NCI-H524 treated with DMSO at 0.1 percent for 48 hours (cell line): ENCODE data around the gene MARCHF10.
"Not testable (repeated sequence)": the region's sequence is repeated elsewhere in the genome, so short reads cannot be mapped to it uniquely, and the experiment has no call there.

Experiments
- DNase-seq: peaks from one replicate; lab custom pipeline; 2025; lab: John Stamatoyannopoulos, UW

MARCHF10 gene

DNA sequence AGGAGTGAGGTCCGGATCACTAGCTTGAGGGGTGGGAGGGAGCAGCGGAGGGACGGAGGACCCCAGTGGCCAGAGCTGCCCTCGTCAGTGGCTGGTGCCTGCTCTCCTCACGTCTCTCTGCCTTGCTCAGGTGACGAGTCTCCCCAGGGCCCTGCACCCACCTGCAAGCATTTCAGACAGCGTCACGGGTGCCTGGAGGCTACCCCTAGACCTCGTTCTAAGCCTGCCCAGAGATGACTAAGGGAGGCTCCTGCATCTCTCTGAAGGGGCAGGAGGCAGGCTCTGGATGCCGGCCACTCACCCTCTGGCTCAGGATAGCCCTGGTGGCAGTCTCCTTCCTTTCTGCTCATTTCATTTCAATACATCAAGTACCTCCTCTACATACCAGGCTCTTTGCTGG, 111.9 kb downstream of the MARCHF10 start:
- DNase-seq: no peak

DNA sequence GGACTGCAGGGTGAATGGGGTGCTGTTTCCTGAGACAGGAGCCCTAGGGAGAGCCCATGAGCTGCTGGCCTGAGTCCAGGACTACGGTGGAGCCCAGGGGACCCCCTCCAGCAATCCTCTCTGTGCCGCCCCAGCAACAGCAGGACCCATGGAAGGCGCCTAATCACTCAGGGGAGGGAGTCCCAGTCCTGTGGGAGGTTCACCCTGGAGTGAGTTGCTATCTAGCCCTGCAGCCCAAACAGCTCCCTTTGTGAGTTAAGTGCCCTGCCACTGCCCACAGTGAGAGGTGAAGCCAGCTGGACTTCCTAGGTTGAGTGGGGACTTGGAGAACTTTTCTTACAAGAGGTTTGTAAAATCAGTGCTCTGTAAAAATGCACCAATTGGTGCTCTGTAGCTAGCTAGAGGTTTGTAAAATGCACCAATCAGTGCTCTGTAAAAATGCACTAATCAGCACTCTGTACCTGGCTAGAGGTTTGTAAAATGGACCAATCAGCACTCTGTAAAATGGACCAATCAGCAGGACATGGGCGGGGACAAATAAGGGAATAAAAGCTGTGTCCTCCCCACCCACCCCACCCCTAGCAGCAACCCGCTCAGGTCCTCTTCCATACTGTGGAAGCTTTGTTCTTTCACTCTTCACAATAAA, 112.9 kb downstream of the MARCHF10 start:
- DNase-seq: not testable (repeated sequence)

DNA sequence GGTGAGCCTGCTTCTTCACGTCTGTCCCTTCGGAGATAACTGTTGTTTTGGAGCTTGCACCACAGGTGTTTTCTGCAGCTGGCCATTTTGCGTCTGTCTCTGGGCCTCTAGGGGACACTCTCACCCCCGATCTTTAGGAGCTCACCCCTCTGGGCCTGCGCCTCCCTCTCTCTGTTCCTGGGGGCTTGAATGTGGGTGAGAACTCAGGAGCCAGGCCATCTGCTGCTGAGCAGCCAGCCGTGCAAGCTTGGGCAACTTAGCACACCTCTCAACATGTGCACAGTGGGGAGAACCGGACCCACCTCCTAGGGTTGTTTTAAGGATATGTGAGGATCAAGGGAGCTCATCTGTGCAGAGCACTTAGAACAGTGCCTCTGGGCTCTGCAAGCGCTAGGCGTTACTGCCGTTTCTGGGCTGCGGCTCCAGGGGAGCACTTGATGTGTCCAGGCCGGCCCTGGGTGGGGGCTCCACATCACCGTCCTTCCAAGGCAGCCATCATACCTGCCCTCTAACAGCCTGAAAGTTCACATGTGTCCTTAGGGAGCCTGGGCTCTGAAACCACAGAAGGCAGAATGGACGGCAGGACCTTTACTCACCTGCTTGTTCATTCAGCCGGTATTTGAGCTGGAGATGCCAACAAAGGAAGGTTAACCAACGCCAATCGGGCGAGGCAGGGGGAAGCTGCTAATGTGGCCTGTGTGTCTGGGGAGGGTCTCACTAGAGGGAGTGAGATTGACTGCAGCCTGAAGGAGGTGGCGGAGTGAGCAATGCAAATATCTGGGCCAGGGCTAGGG, 114.3 kb downstream of the MARCHF10 start:
- peak; percentile 94 for DNase-seq

DNA sequence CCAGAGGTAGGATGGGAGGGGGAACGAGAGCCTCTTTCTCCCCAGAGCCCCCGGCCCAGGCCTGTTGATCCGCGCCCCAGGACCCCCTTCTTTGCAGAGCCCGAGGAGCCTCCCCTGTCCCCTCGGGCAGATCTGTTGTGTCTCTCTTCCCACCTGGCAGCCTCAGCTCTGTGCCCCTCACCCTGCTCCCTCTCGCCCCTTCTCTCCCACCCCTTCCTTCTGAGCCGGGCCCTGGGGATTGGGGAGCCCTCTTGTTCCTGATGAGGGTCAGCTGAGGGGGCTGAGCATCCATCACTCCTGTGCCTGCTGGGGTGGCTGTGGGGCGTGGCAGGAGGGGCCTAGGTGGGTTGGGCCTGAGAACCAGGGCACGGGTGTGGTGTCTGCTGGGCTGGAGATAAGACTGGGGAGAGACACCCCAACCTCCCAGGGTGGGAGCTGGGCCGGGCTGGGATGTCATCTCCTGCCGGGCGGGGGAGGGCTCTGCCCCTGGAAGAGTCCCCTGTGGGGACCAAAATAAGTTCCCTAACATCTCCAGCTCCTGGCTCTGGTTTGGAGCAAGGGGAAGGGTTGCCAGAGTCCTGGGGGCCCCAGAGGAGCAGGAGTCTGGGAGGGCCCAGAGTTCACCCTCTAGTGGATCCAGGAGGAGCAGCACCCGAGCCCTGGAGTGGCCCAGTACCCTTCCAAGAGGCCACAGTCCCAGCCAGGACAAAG, 115.2 kb downstream of the MARCHF10 start:
- DNase-seq: no peak

DNA sequence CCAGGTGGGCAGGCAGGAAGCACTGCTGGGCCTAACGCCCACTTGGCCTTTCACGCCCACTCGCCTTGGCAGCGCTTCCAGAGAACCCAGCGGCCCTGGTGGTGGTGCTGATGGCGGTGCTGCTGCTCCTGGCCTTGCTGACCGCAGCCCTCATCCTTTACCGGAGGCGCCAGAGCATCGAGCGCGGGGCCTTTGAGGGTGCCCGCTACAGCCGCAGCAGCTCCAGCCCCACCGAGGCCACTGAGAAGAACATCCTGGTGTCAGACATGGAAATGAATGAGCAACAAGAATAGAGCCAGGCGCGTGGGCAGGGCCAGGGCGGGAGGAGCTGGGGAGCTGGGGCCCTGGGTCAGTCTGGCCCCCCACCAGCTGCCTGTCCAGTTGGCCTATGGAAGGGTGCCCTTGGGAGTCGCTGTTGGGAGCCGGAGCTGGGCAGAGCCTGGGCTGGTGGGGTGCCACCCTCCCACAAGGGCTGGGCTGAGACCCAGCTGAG, 115.9 kb downstream of the MARCHF10 start:
- DNase-seq: no peak

DNA sequence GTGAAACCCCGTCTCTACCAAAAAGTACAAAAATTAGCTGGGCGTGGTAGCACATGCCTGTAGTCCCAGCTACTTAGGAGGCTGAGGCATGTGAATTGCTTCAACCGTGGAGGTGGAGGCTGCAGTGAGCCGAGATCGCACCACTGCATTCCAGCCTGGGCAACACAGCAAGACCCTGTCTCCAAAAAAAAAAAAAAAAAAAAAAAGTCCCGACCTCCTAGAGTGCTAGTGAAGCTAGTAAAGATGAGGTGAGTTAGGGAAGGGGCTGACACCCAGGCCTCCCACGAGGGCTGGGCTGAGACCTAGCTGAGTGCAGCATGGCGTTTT, 116.6 kb downstream of the MARCHF10 start:
- DNase-seq: not testable (repeated sequence)

DNA sequence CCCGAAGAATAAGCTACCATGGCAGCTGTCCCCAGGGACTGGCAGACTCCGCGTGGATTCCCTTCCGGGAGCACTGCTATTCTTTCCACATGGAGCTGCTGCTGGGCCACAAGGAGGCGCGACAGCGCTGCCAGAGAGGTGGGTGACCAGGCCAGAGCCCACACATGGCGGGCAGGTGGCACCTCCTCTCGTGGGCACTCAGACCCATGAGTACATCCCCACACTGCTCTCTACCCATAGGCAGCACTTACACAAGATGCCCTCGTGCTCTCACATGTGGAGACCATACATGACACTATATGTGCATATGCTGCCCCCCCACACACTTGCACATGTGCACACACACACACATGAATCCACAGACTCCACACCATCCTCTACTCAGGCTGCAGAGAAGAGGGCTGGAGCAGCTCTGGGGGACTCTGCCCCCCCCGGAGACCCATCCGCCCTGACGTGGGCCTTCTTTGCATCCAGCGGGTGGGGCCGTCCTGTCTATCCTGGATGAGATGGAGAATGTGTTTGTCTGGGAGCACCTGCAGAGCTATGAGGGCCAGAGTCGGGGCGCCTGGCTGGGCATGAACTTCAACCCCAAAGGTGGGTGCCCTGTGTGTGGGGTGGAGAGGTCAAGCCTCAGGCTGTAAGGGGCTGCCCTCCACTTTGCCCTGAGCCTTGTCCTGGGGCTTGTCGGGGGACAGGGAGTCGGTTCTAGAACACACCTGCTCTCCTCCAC, 117.8 kb downstream of the MARCHF10 start:
- DNase-seq: no peak

DNA sequence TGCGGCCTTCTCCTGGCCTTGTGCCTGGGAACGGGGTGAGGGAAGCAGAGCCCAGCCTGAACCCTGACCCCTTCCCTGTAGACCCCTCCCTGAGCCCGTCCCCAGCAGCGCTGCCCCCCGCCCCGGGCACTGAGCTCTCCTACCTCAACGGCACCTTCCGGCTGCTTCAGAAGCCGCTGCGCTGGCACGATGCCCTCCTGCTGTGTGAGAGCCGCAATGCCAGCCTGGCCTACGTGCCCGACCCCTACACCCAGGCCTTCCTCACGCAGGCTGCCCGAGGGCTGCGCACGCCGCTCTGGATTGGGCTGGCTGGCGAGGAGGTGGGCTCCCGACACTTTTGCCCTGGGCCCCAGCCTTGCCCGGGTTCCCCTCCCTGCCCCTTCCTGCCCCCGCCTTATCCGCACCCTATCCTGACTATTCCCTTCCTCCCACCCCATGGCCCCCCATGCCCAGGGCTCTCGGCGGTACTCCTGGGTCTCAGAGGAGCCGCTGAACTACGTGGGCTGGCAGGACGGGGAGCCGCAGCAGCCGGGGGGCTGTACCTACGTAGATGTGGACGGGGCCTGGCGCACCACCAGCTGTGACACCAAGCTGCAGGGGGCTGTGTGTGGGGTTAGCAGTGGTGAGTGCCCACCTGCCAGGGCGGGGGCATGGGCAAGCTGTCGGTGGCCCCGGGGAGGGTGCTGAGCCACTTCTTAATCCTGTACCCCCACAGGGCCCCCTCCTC, 118.5 kb downstream of the MARCHF10 start:
- DNase-seq: no peak

DNA sequence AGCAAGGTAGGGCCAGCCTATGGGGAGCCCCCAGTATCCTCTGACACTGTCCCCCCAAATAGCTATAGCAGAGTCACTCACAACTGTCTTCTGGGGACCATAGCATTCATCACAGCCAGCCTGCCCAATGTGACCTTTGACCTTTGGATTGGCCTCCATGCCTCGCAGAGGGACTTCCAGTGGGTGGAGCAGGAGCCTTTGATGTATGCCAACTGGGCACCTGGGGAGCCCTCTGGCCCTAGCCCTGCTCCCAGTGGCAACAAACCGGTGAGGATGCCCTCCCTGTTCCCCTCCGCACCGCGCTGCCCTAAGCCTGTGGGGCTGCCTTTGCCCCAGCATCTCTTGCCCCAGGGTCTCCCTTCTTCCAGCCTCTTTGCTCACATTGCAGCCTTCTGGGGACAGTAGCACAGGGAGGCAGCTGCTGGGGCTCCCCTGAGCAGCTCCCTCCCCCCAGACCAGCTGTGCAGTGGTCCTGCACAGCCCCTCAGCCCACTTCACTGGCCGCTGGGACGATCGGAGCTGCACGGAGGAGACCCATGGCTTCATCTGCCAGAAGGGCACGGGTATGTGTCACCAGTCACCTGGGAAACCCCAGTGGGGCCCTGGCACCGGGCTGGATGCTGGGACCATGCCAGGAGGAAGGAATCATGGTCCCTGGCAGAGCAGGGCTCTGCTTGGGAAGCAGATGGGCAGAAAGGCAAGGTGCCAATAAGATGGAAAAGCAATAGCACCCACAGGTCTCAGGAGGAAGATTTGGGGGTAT, 119.5 kb downstream of the MARCHF10 start:
- DNase-seq: no peak

DNA sequence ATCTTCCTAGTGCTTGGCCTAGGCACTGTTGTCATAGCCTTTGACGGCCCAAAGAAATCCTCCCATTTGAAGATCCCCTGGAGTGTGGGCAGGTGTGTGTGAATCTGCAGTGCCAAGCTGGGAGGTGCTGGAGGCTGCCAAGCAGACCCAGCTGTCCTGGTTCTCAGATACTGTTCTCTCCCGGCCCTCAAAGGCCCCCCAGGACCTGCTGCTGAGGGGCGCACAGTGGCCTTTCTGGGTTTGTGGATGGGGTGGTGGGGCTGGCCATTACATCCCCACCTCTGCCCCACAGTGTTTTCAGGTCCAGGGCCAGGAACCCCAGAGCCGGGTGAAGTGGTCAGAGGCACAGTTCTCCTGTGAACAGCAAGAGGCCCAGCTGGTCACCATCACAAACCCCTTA, 120.1 kb downstream of the MARCHF10 start:
- DNase-seq: no peak

DNA sequence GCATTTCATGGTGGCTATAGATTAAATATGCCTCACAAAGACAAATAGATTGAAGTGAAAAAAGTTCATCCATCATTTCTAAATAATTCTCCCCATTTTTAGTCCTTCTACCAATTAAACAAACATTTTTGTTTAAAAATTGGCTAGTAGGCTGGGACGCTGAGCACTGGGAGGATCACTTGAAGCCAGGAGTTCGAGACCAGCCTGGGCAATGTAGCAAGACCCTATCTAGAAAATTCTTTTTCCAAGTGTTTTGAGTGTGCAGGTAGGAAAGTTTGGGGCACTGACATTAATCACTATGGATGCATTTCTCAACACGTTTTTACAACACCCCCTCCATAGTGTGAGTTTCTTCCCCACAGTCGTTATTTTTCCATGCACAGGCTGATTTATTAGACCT, 123.9 kb downstream of the MARCHF10 start:
- no peak for DNase-seq

DNA sequence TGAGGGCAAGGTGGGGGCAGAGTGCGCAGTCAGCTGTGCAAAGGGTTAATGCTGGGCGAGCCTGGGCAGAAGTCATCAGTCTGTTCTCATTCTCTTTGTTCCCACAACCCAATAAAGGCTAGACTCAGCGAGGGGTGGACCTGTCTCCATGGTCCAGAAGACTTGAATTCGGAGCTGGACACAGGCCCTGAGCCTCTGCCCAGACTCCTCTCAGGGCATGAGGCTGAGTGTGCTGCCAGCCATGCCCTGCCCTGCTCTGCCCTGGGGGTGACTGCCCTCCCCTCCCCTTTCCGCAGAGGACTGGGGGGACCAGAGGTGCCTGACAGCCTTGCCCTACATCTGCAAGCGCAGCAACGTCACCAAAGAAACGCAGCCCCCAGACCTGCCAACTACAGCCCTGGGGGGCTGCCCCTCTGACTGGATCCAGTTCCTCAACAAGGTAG, 126.2 kb downstream of the MARCHF10 start:
- DNase-seq: no peak

DNA sequence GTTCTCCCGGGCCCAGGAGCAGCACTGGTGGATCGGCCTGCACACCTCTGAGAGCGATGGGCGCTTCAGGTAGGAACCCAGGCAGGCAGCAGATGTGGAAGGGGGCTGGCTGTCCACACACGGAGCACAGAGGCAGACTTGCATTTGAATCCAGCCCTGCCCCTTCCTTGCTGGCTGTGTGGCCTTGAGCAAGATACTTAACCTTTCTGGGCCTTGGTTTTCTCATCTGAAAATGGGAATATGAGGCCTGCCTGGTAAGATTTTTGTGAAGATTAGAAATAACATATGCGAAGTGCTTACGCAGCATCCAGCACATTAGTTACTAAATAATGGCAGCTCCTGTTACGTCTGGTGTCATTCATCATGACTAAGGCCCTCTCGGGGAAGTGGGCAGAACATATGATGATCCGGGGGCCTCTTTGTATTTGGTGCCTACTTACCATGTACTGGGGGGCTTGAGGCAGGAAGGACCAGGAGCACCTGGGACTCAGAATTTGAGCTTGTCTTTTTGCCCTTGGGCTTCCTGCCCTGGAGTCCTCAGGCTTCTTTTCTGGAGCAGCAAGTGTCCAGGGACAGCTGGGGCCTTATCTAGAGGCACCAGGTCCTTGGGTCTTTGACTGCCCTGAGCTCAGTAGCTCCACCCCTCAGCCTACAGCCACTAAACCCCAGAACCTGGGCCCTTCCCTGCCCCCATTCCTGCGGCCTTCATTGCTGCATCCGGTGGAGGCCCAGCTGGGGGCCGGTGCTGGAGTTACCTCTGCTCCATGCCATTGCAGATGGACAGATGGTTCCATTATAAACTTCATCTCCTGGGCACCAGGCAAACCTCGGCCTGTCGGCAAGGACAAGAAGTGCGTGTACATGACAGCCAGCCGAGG, 126.8 kb downstream of the MARCHF10 start:
- no peak for DNase-seq

DNA sequence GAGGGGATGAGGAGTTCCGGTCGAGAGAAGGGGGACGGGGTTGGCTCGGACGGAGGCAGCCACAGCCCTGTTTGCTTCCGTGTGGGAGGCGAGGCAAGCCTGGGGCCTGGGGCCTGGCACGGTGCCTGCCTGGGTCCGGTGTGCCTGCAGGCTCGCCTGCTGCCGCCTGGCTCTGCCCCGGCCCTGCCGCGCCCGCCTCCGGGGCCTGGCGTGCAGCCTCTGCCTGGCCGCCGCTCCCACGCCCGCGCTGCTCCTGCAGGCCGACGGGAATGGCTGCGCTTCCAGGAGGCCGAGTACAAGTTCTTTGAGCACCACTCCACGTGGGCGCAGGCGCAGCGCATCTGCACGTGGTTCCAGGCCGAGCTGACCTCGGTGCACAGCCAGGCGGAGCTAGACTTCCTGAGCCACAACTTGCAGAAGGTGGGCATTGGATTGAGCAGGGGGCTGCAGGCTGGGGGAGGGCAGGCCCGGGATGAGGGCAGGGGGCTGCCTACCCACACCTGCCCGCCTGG, 127.5 kb downstream of the MARCHF10 start:
- no peak for DNase-seq

DNA sequence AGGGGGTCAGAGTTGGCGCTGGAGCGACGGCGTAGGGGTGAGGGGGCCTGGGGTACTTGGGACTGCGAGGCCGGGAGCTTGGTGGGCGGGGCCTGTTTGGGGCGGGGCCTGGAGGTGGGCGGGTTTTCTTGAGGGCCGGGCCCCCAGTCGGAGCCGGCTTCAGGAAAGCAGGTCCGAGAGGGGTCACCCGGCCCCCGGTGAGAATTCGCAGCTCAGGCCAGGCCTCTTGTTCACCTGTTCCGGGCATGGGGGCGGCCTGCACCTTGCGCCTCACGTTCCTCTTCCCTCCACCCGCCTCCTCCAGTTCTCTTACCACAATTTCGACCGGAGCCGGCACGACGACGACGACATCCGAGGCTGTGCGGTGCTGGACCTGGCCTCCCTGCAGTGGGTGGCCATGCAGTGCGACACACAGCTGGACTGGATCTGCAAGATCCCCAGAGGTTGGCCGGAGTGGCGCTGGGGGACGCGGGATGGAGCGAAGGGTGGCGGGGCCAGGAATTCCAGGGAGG, 128.2 kb downstream of the MARCHF10 start:
- DNase-seq: no peak

DNA sequence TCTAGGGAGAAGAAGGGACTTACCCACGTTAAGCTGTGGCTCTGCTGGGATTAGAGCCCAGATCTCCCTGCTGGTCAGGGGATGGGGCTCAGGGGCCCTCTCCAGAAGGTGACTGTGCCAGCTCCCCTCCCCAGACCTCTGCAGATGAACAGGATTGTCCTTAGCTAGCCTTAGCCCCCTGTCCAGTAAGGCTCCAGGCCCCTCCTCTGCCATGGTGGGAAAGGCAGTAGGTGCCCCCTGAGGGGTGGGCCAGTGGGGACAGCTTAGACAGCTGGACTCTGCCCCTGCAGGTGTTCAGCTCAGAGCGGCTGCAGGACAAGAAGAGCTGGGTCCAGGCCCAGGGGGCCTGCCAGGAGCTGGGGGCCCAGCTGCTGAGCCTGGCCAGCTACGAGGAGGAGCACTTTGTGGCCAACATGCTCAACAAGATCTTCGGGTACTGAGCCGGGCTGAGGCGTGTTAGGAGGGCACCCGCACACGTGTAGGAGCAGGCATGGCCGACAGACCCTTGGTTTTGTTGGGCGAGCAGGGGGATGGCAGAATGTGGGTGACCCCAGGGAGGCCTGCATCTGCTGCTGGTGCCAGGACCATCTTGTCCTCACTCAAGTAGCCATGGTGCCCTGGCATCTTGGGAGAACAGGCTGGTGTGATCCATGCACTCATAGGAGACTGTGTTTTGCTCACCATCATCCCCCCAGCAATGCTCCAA, 129.7 kb downstream of the MARCHF10 start:
- DNase-seq: no peak

DNA sequence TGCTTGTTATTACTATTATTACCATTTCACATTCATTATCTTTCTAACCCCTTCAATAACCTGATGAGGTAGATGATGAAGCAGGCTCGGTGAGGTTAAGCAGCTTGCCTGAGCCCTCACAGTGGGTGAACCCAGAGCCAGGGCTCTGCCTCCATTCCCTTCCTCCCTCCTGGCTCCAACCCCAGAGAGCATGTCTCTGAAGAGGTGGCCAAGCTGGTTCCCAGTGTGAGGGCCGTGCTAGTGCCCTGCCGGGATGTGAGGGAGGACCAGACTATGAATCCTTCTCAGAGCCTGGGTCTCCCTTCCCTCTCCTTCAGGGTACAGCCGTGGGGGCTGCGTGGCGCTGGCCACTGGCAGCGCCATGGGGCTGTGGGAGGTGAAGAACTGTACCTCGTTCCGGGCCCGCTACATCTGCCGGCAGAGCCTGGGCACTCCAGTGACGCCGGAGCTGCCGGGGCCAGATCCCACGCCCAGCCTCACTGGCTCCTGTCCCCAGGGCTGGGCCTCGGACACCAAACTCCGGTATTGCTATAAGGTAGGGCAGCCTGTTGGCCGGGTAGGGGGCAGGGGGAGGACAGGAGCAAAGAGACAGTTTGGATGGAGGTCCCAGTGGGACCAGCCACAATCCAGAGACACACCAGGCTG, 131.0 kb downstream of the MARCHF10 start:
- DNase-seq: no peak

DNA sequence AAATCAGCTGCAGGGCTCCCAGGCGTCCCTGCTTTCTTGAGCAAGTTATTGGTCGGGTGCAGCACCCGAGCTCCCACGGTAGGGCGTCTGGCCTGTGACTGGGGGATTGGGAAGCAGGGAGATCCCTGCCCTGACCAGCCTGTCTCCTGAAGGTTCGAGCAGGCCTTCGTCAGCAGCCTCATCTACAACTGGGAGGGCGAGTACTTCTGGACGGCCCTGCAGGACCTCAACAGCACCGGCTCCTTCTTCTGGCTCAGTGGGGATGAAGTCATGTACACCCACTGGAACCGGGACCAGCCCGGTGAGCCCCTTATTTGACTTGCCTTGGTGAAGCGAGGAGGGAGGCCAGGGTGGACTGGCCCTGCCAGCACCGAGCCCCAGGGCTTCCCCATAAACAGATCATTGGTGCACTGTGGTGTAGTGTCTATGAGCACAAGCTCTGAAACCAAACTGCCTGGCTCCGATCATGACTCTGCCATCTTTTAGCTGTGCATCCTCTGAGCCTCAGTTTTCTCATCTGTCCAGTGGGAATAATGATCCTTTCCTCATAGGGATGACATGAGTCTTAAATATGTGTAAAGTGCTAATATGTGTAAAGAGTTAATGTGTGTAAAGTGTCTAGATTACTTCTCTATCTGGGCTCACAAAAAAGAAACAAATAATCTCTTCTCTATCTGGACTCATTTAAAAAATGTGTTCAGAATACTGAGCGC, 131.7 kb downstream of the MARCHF10 start:
- DNase-seq: no peak
